Stomach (tissue), 9 donors: ENCODE results near the gene QRICH1. TPM values are rescaled to one million over a fixed set of nuclear protein-coding genes. Genes with fewer than 3 reads are reported as not detected.

ENCODE experiments used
- DNase-seq, 2 donors: peaks; one replicate each; pipeline versions ENCODE4 v3.0.0 to v3.0.0-alpha.2; 2013 to 2019
- H3K27ac ChIP-seq, 5 donors: fragments of 200-600 bp in 4 of 5; sonication (generic) in 4 of 5; one replicate each; pipeline ENCODE4 v1.5.1; 2013 to 2019; ENCODE audit warnings: mild to moderate bottlenecking in 1 of 5, moderate library complexity in 1 of 5
- H3K27me3 ChIP-seq, 3 donors: fragments of 200-600 bp; sonication (generic); one replicate each; pipeline ENCODE4 v1.5.1; 2017 to 2019; ENCODE audit warnings: mixed run types in 1 of 3
- H3K36me3 ChIP-seq, 4 donors: fragments of 200-600 bp; sonication (generic); 1 replicate in 3 of 4; 2 replicates in 1 of 4; pipeline ENCODE4 v1.5.1; 2016 to 2019
- H3K4me1 ChIP-seq, 4 donors: fragments of 200-600 bp; sonication (generic); one replicate each; pipeline ENCODE4 v1.5.1; 2016 to 2019
- H3K4me3 ChIP-seq, 4 donors: fragments of 200-600 bp; sonication (generic) in 3 of 4; one replicate each; pipeline ENCODE4 v1.5.1; 2016 to 2019; ENCODE audit warnings: mild to moderate bottlenecking in 1 of 4
- H3K9me3 ChIP-seq, 4 donors: fragments of 200-600 bp; sonication (generic); one replicate each; pipeline ENCODE4 v1.5.1; 2016 to 2019
- EP300 ChIP-seq: sonication (generic); formaldehyde crosslinking; IDR thresholded peaks from one replicate; pipeline ENCODE4 v1.6.1; 2017; ENCODE audit warnings: antibody characterized with exemption
- POLR2A ChIP-seq, 4 donors: fragments of 450-650 bp; IDR thresholded peaks; one replicate each; pipeline ENCODE4 v1.6.1; 2016; ENCODE audit warnings: antibody characterized with exemption in 4 of 4, control low read depth in 2 of 4, mild to moderate bottlenecking in 1 of 4, moderate library complexity in 1 of 4
- POLR2AphosphoS5 ChIP-seq, 3 donors: sonication (generic); formaldehyde crosslinking; IDR thresholded peaks; one replicate each; pipeline ENCODE4 v1.6.1; 2016; ENCODE audit warnings: antibody characterized with exemption in 3 of 3
- WGBS, 5 donors: extraction: QIAGEN DNeasy Blood & Tissue Kit in 3 of 5; methylation state at CpG; one replicate each; pipeline versions ENCODE4 v1.1.5 to v1.1.7; 2013 to 2018; 5-methylcytosine and 5-hydroxymethylcytosine counted together
- intact Hi-C: fragments of 100-400 bp; cut with DNase I; formaldehyde crosslinking; loops from one replicate; pipeline ENCODE4 v1.15.1; 2023; ENCODE audit warnings: low total_unique reads
- polyA plus RNA-seq, 3 donors: library from polyadenylated mRNA; stranded (reverse); fragments of 200-250 nt; gene quantifications; one replicate each; pipeline ENCODE4 v1.2.3, GENCODE V29; 2013
- total RNA-seq, 5 donors: library from RNA; depleted of rRNA; stranded (reverse); fragments of >200 nt; gene quantifications; one replicate each; pipeline versions ENCODE4 v1.1.0 to v1.2.3, GENCODE V29; 2014 to 2016
- TF ChIP-seq, protein P1 (sequence below), 7 experiments: fragments of 450-650 bp in 4 of 7; fragments of 200-600 bp in 3 of 7; sonication (generic) in 3 of 7; IDR thresholded peaks; one replicate each; pipeline ENCODE4 v1.5.1; 2016 to 2019; ENCODE audit warnings: antibody characterized with exemption in 7 of 7, control low read depth in 2 of 7, mild to moderate bottlenecking in 1 of 7
- donor health status: healthy with polysubstance abuse.
- donor health status: Bipolar disorder and iron deficiency.
- donor health status: healthy.

QRICH1 gene
- total and polyA plus RNA-seq, 8 donors, result 16.1 to 105 (median 38.8) TPM

DNA sequence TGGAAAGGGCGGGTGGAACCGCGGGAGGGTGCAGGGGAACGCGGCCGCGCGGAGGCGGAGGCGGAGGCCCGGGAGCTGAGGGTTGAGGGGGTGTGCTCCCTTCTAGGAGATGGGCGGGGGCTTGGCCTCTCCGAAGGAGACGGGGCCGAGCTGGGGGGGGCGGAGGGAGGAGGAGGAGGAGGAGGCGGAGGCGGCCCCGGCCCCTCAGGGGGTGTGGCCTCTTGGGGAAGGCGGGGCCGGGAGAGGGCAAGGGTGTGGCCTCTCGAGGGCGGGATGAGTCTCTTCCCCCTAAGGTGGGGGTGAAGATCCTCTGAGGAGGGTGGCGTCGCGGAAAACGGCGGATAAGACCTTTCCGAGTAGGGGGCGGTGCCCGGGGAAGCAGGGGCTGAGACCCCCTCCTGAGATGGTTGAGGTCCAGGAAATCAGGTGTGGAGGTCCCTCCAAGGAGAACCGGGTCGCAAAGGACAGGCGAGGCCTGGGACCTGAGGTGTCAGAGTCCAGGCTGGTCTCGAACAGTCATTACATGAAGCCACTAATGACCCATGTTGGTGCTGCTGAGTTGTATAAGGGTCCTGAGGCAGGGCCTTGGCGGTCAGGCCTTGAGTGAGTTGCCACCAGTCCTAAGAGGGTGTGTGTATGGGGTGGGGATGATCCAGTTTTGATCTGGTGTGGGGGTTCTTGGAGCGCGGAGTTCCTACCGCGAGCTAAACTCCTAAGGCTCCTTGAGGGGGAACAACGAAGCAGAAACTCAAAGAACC lies 85.9 kb downstream of the QRICH1 start:
- H3K9me3 ChIP-seq, result no peaks in the 10 kb centered on the region
- peak; percentile 88 to 95 for DNase-seq
- no peaks in the 10 kb centered on the region for H3K27me3 ChIP-seq
- intact Hi-C loops, result no loop called here
- TF ChIP-seq POLR2AphosphoS5 (IDR thresholded peaks at IDR 0.05) (no peak), EP300 (no peak), POLR2A (IDR thresholded peaks at IDR 0.05) (no peak)
- TF ChIP-seq, protein P1, sequence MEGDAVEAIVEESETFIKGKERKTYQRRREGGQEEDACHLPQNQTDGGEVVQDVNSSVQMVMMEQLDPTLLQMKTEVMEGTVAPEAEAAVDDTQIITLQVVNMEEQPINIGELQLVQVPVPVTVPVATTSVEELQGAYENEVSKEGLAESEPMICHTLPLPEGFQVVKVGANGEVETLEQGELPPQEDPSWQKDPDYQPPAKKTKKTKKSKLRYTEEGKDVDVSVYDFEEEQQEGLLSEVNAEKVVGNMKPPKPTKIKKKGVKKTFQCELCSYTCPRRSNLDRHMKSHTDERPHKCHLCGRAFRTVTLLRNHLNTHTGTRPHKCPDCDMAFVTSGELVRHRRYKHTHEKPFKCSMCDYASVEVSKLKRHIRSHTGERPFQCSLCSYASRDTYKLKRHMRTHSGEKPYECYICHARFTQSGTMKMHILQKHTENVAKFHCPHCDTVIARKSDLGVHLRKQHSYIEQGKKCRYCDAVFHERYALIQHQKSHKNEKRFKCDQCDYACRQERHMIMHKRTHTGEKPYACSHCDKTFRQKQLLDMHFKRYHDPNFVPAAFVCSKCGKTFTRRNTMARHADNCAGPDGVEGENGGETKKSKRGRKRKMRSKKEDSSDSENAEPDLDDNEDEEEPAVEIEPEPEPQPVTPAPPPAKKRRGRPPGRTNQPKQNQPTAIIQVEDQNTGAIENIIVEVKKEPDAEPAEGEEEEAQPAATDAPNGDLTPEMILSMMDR (IDR thresholded peaks at IDR 0.05), result peak in 1 of 7 experiments; percentile 8
- H3K4me1 ChIP-seq, result peaks cover 35 to 76% (median 61%) of the 10 kb centered on the region in 4 donors
- 10 to 31% (median 13%) methylated on average over 18 to 41 of the region's 41 CpGs for WGBS, 5 donors
- H3K36me3 ChIP-seq, result peaks cover 0 to 29% (median 19%) of the 10 kb centered on the region in 4 donors
- H3K27ac ChIP-seq, result peak overlapping the region; percentile 94 to 98 (median 95)
- H3K4me3 ChIP-seq, result peak overlapping the region; percentile 66 to 87 (median 76)

- 0 to 1% (median 1%) methylated on average over 42 to 65 of the region's 65 CpGs for WGBS, 5 donors
- peaks cover 31 to 69% (median 56%) of the 10 kb centered on the region in 4 donors for H3K4me1 ChIP-seq
- no peaks in the 10 kb centered on the region for H3K27me3 ChIP-seq
- no peaks in the 10 kb centered on the region for H3K9me3 ChIP-seq
- DNase-seq, result peak; percentile 99
- H3K36me3 ChIP-seq, result peaks cover 0 to 22% (median 13%) of the 10 kb centered on the region in 4 donors
- peak within 1 kb of the TSS; percentile 94 to 98 (median 95) for H3K27ac ChIP-seq
- H3K4me3 ChIP-seq, result peak within 1 kb of the TSS; percentile 66 to 87 (median 76)
- TF ChIP-seq EP300 (no peak), POLR2AphosphoS5 (IDR thresholded peaks at IDR 0.05) (peak; percentile 71 to 95 (median 85)), POLR2A (IDR thresholded peaks at IDR 0.05) (no peak)
- TF ChIP-seq, protein P1 (IDR thresholded peaks at IDR 0.05), result peak in 2 of 7 experiments; percentile 57 to 58
- intact Hi-C loops, result no loop called here
These were observed 86.7 kb downstream of the QRICH1 start, which contains the start of gene WDR6 for GRCh38 chr3:49007068-49007770. Gene WDR6 (plus strand): TSS chr3:49007391. CDS start chr3:49007432, 41 bp downstream.

GRCh38 chr3:49006408-49007067 lies 87.3 kb downstream of the QRICH1 start:
- Histone ChIP-seq H3K4me1 (peaks cover 26 to 62% (median 50%) of the 10 kb centered on the region in 4 donors), H3K27ac (peak overlapping the region; percentile 94 to 98 (median 95)), H3K9me3 (no peaks in the 10 kb centered on the region), H3K4me3 (peak overlapping the region; percentile 66 to 87 (median 76)), H3K36me3 (peaks cover 0 to 21% (median 9%) of the 10 kb centered on the region in 4 donors), H3K27me3 (no peaks in the 10 kb centered on the region)
- intact Hi-C loops, result no loop called here
- TF ChIP-seq POLR2A (IDR thresholded peaks at IDR 0.05) (no peak), EP300 (no peak)
- 2 to 6% (median 3%) methylated on average over 13 to 32 of the region's 32 CpGs for WGBS, 5 donors
- peak in 1 of 2 donors; percentile 83 for DNase-seq

DNA sequence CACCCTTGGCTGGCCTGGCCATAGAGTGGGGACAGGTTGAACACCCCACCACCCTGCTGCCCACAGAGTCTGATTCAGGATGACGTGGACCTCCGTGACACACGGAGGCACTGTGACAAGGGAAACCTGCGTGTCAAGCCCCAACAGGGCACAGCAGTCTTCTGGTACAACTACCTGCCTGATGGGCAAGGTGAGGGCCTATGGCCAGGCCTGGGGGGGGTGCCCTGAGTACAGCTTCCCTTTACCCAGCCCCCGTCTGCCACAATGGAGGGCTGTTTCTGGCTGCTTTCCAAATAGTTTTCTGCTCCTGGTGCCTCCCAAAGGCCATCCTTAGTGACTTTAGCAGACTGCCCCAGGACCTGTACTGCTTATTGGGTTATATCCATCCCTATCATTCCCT lies 87.9 kb downstream of the QRICH1 start:
- Histone ChIP-seq H3K27ac (peak overlapping the region in 4 of 5 donors; percentile 94 to 98 (median 96)), H3K4me1 (peaks cover 24 to 61% (median 47%) of the 10 kb centered on the region in 4 donors), H3K27me3 (no peaks in the 10 kb centered on the region), H3K36me3 (peaks cover 0 to 17% (median 6%) of the 10 kb centered on the region in 4 donors), H3K9me3 (no peaks in the 10 kb centered on the region), H3K4me3 (peak overlapping the region in 3 of 4 donors; percentile 66 to 87 (median 69))
- DNase-seq, result no peak
- intact Hi-C loops, result no loop called here
- 70 to 98% (median 95%) methylated on average over 1 to 5 of the region's 5 CpGs for WGBS, 5 donors
- TF ChIP-seq, protein P1 (IDR thresholded peaks at IDR 0.05), result no peak
- TF ChIP-seq EP300 (no peak), POLR2AphosphoS5 (IDR thresholded peaks at IDR 0.05) (no peak), POLR2A (IDR thresholded peaks at IDR 0.05) (no peak)
